SK-N-SH (cell line): ENCODE measurements around the gene FCN3. TPM values are rescaled to one million over a fixed set of nuclear protein-coding genes. Genes with fewer than 3 reads are reported as not detected.

Experiments
- CTCF ChIA-PET: fragments of 300-600, 350-600 bp; formaldehyde crosslinking; extraction: SDS; loops from one replicate; lab custom pipeline; 2021; lab: Yijun Ruan, JAX
- POLR2A ChIA-PET: fragments of 350-600 bp; sonication (Branson Sonifier 250); formaldehyde crosslinking; extraction: SDS; loops from one replicate; lab custom pipeline; 2020; ENCODE audit warnings: antibody characterized with exemption, inconsistent platforms; lab: Yijun Ruan, JAX
- DNase-seq: peaks from one replicate; pipeline ENCODE4 v3.0.0; 2012
- H2AFZ ChIP-seq: fragments of 200-600 bp; sonication (generic); 2 replicates; pipeline ENCODE4 v1.8.1; 2016; ENCODE audit warnings: antibody characterized with exemption, mild to moderate bottlenecking, low read depth
- H3F3A ChIP-seq: fragments of 200-600 bp; sonication (generic); replicated peaks from 2 replicates; pipeline ENCODE3; 2016; ENCODE audit warnings: antibody characterized with exemption, mild to moderate bottlenecking; ENCODE audit not compliant: insufficient read depth
- H3K27ac ChIP-seq, 2 experiments: fragments of 200-500 bp in 1 of 2; fragments of 200-600 bp in 1 of 2; sonication (Bioruptor generic) in 1 of 2; sonication (generic), shearing (Covaris generic) in 1 of 2; 2 replicates each; pipeline versions ENCODE4 v1.5.1 to v1.6.1; 2014 to 2016; ENCODE audit warnings: low read depth in 2 of 2, inconsistent platforms in 1 of 2, low read length in 1 of 2, mild to moderate bottlenecking in 1 of 2, mixed read lengths in 1 of 2
- H3K27me3 ChIP-seq: fragments of 200-600 bp; sonication (generic), shearing (Covaris generic); 2 replicates; pipeline ENCODE4 v1.6.1; 2016; ENCODE audit warnings: mixed run types; ENCODE audit not compliant: insufficient read depth
- H3K36me3 ChIP-seq, 2 experiments: fragments of 200-500 bp in 1 of 2; fragments of 200-600 bp in 1 of 2; sonication (Bioruptor generic) in 1 of 2; sonication (generic) in 1 of 2; replicated peaks in 1 of 2; 2 replicates each; pipeline versions ENCODE3 to v1.5.1; 2014 to 2016; ENCODE audit warnings: low read length in 1 of 2, mild to moderate bottlenecking in 1 of 2; ENCODE audit not compliant: insufficient read depth in 2 of 2, control insufficient read depth in 1 of 2
- H3K4me1 ChIP-seq, 2 experiments: fragments of 200-500 bp in 1 of 2; fragments of 200-600 bp in 1 of 2; sonication (Bioruptor generic) in 1 of 2; sonication (generic), shearing (Covaris generic) in 1 of 2; 2 replicates each; pipeline versions ENCODE4 v1.5.1 to v1.6.1; 2014 to 2016; ENCODE audit warnings: low read depth in 1 of 2, low read length in 1 of 2, mixed run types in 1 of 2; ENCODE audit not compliant: insufficient read depth in 2 of 2, control insufficient read depth in 1 of 2
- H3K4me2 ChIP-seq: fragments of 200-600 bp; sonication (generic), shearing (Covaris generic); 2 replicates; pipeline ENCODE4 v1.6.1; 2017; ENCODE audit warnings: mixed run types
- H3K4me3 ChIP-seq, 2 experiments: fragments of 200-500 bp in 1 of 2; fragments of 200-600 bp in 1 of 2; sonication (Bioruptor generic) in 1 of 2; sonication (generic), shearing (Covaris generic) in 1 of 2; 2 replicates each; pipeline versions ENCODE4 v1.5.1 to v1.8.1; 2014 to 2016; ENCODE audit warnings: low read depth in 2 of 2, inconsistent platforms in 1 of 2, low read length in 1 of 2, mild to moderate bottlenecking in 1 of 2, mixed read lengths in 1 of 2, moderate library complexity in 1 of 2
- H3K79me2 ChIP-seq: fragments of 200-600 bp; sonication (generic); 2 replicates; pipeline ENCODE4 v1.8.1; 2017; ENCODE audit warnings: mild to moderate bottlenecking; ENCODE audit not compliant: insufficient read depth
- H3K9ac ChIP-seq: fragments of 200-600 bp; sonication (generic); 2 replicates; pipeline ENCODE4 v1.6.1; 2017; ENCODE audit warnings: mixed run types
- H3K9me2 ChIP-seq: fragments of 200-600 bp; sonication (generic); 2 replicates; pipeline ENCODE4 v1.6.1; 2017; ENCODE audit warnings: mixed run types
- H3K9me3 ChIP-seq: fragments of 200-600 bp; sonication (generic); 2 replicates; pipeline ENCODE4 v1.6.1; 2017; ENCODE audit warnings: mixed run types, mild to moderate bottlenecking, moderate library complexity
- H4K20me1 ChIP-seq: fragments of 200-600 bp; sonication (generic); 2 replicates; pipeline ENCODE4 v1.6.1; 2017; ENCODE audit warnings: mild to moderate bottlenecking, mixed run types; ENCODE audit not compliant: insufficient read depth
- CHD2 ChIP-seq: fragments of 150-350 bp; IDR thresholded peaks from 2 replicates; pipeline ENCODE4 v1.6.1; 2018; ENCODE audit warnings: low read length; ENCODE audit not compliant: partially characterized antibody
- CTCF ChIP-seq: fragments of 200-600 bp; sonication (generic); IDR thresholded peaks from 2 replicates; pipeline ENCODE4 v1.6.1; 2017; ENCODE audit warnings: antibody characterized with exemption, mild to moderate bottlenecking, moderate library complexity
- EZH2phosphoT487 ChIP-seq: fragments of 200-600 bp; sonication (generic); IDR thresholded peaks from 2 replicates; pipeline ENCODE4 v1.6.1; 2017; ENCODE audit warnings: low read depth, mixed run types, mild to moderate bottlenecking, antibody characterized with exemption, moderate library complexity, borderline replicate concordance
- FOXM1 ChIP-seq: IDR thresholded peaks from 2 replicates; pipeline ENCODE4 v1.4.0; 2012; ENCODE audit warnings: low read depth, mild to moderate bottlenecking
- GABPA ChIP-seq: IDR thresholded peaks from 2 replicates; pipeline ENCODE4 v1.4.0; 2012; ENCODE audit warnings: low read depth, mild to moderate bottlenecking
- IRF3 ChIP-seq: fragments of 150-350 bp; IDR thresholded peaks from 2 replicates; pipeline ENCODE4 v1.6.1; 2016; ENCODE audit warnings: mild to moderate bottlenecking, low read depth, low read length
- JUND ChIP-seq: IDR thresholded peaks from 2 replicates; pipeline ENCODE4 v1.4.0; 2012
- MEF2A ChIP-seq: IDR thresholded peaks from 2 replicates; pipeline ENCODE4 v1.4.0; 2012; ENCODE audit warnings: low read depth, borderline replicate concordance
- MXI1 ChIP-seq: IDR thresholded peaks from 2 replicates; pipeline ENCODE4 v1.6.1; 2012; ENCODE audit warnings: mild to moderate bottlenecking, low read depth, low read length, improper control_type of control experiment
- PBX3 ChIP-seq: IDR thresholded peaks from 2 replicates; pipeline ENCODE4; 2012
- POLR2AphosphoS5 ChIP-seq: IDR thresholded peaks from 2 replicates; pipeline ENCODE4 v1.6.1; 2012; ENCODE audit warnings: low read depth, low read length
- RAD21 ChIP-seq: IDR thresholded peaks from 2 replicates; pipeline ENCODE4 v1.6.1; 2012; ENCODE audit warnings: mild to moderate bottlenecking, low read length
- RCOR1 ChIP-seq: fragments of 150-350 bp; IDR thresholded peaks from 2 replicates; pipeline ENCODE4 v1.6.1; 2017; ENCODE audit warnings: antibody characterized with exemption, low read length
- TAF1 ChIP-seq: IDR thresholded peaks from 2 replicates; pipeline ENCODE4 v1.6.1; 2012; ENCODE audit warnings: low read depth, mild to moderate bottlenecking, low read length, moderate library complexity, borderline replicate concordance
- USF2 ChIP-seq: fragments of 150-350 bp; IDR thresholded peaks from 2 replicates; pipeline ENCODE4 v1.6.1; 2017; ENCODE audit warnings: antibody characterized with exemption, low read length, low read depth, borderline replicate concordance
- WGBS: methylation state at CpG from one replicate; pipeline ENCODE4 v1.1.6; 2017; ENCODE audit warnings: low lambda C conversion rate; 5-methylcytosine and 5-hydroxymethylcytosine counted together
- polyA plus RNA-seq, 3 experiments: library from polyadenylated mRNA; depleted of rRNA; stranded (reverse); fragments of >200 nt; gene quantifications; 2 replicates each; pipeline ENCODE4 v1.2.3, GENCODE V29; 2012

FCN3 gene
- polyA plus RNA-seq, 1 of the 3 experiments (the other 2 are of a cell fraction): not detected

GRCh38 chr1:27358038-27358927 is 16.3 kb downstream of the FCN3 start:
- Histone ChIP-seq H3K36me3 (peaks cover 4 to 26% of the 10 kb centered on the region in 2 experiments), H3K4me1 (peaks cover 0 to 5% of the 10 kb centered on the region in 2 experiments; a peak in 1 of 4 replicates), H3K4me3 (no peak overlapping the region), H3K27ac (no peak overlapping the region), H2AFZ (no peak overlapping the region), H3K79me2 (no peaks in the 10 kb centered on the region), H3K9me3 (no peaks in the 10 kb centered on the region), H3K4me2 (no peak overlapping the region), H3K9ac (no peak overlapping the region), H3K27me3 (no peaks in the 10 kb centered on the region), H3F3A (no peaks in the 10 kb centered on the region), H3K9me2 (no peaks in the 10 kb centered on the region), H4K20me1 (no peaks in the 10 kb centered on the region)
- TF ChIP-seq EZH2phosphoT487: no peak
- TF ChIP-seq JUND: no peak
- no peak for TF ChIP-seq POLR2AphosphoS5
- no peak for TF ChIP-seq USF2
- TF ChIP-seq MEF2A: no peak
- TF ChIP-seq PBX3: no peak
- TF ChIP-seq IRF3: no peak
- no peak for TF ChIP-seq FOXM1
- no peak for TF ChIP-seq TAF1
- WGBS: 87% methylated on average over 11 of the region's 21 CpGs
- no peak for DNase-seq
- CTCF ChIA-PET: interaction anchor here (0.6 to 12.3 kb wide), 42 partner anchors 8 to 314 kb away, joined by 3 to 219 read pairs (median 6); partner anchors contain the start of genes CD164L2, FCN3, MAP3K6 and SYTL1
- POLR2A ChIA-PET: interaction anchor here (1.7 kb wide), 1 partner anchor 9 kb away, joined by 5 read pairs; no protein-coding TSS in a partner anchor

GRCh38 chr1:27357281-27358037 is 17.2 kb downstream of the FCN3 start:
- no peak overlapping the region for H3K27ac ChIP-seq
- H3K9me3 ChIP-seq: no peaks in the 10 kb centered on the region
- no peaks in the 10 kb centered on the region for H3K9me2 ChIP-seq
- H3K4me1 ChIP-seq: peaks cover 0 to 5% of the 10 kb centered on the region in 2 experiments; a peak in 1 of 4 replicates
- no peak overlapping the region for H3K4me2 ChIP-seq
- CTCF ChIA-PET: interaction anchor here (0.6 to 12.3 kb wide), 51 partner anchors 8 to 314 kb away, joined by 3 to 219 read pairs (median 5); partner anchors contain the start of genes AHDC1, CD164L2, FCN3 and FGR
- H3K4me3 ChIP-seq: peak overlapping the region in 1 of 2 experiments; percentile 48; a peak in 1 of 4 replicates
- WGBS: 43% methylated on average over 33 of the region's 40 CpGs
- no peak overlapping the region for H3K9ac ChIP-seq
- no peaks in the 10 kb centered on the region for H4K20me1 ChIP-seq
- DNase-seq: peak; percentile 97
- H3K79me2 ChIP-seq: no peaks in the 10 kb centered on the region
- POLR2A ChIA-PET: interaction anchor here (1.7 kb wide), 1 partner anchor 9 kb away, joined by 5 read pairs; no protein-coding TSS in a partner anchor
- H2AFZ ChIP-seq: no peak overlapping the region
- H3F3A ChIP-seq: no peaks in the 10 kb centered on the region
- H3K36me3 ChIP-seq: peaks cover 4 to 21% of the 10 kb centered on the region in 2 experiments
- H3K27me3 ChIP-seq: no peaks in the 10 kb centered on the region
- no peak for TF ChIP-seq PBX3
- TF ChIP-seq GABPA: no peak
- TF ChIP-seq CTCF: peak; percentile 89
- no peak for TF ChIP-seq MXI1
- peak; percentile 65 for TF ChIP-seq RAD21
- 0 out of 2 replicates have a peak, but pooled peaks have one; percentile 45 for TF ChIP-seq RCOR1
- no peak for TF ChIP-seq IRF3
- TF ChIP-seq CHD2: peak; percentile 66
